OCI-LY1 (cell line): ENCODE data around the gene SLC22A4.

ENCODE experiments used
- EZH2 ChIP-seq: fragments of 200-600 bp; sonication (generic), shearing (Covaris generic); IDR thresholded peaks from 2 replicates; pipeline ENCODE4 v1.8.0; 2017; ENCODE audit warnings: borderline replicate concordance, mixed run types, mild to moderate bottlenecking, antibody characterized with exemption, low read length, moderate library complexity, mixed read lengths
- TF ChIP-seq, protein P1 (sequence below): fragments of 200-600 bp; sonication (generic), shearing (Covaris generic); IDR thresholded peaks from 2 replicates; pipeline ENCODE4 v1.5.1; 2017; ENCODE audit warnings: mild to moderate bottlenecking, antibody characterized with exemption, low read length, moderate library complexity, mixed read lengths

DNA sequence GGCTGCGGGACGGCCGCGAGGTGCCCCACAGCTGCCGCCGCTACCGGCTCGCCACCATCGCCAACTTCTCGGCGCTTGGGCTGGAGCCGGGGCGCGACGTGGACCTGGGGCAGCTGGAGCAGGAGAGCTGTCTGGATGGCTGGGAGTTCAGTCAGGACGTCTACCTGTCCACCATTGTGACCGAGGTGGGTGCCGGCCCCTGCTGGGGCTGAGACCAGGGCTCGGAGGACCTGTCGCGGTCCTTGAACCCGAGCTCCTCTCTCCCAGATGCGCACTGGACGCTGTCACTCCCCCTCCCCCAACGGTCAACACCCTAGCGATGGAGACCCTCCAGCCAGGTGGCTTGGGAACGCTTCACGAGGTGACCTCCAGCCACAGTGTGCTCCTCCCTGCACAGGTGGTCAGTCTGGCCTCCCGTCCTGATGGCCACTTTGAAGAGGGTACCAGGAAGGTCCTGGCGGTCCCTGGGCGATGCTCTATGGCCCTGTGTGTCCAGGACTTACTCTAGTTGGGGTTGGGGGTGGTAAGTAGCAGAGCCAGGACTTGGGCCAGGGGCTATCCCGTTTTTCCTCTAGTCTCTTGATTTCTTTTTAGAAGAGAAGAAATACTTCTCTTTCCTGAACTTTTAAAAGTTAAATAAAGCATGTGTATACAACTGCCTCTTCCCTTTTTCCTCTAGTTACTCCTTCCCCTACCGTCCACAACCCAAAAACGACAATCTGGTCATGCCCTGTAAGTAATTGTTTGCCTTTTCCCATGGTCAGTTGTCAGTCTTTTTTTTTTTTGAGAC is 76.2 kb downstream of the SLC22A4 start:
- TF ChIP-seq, protein P1, sequence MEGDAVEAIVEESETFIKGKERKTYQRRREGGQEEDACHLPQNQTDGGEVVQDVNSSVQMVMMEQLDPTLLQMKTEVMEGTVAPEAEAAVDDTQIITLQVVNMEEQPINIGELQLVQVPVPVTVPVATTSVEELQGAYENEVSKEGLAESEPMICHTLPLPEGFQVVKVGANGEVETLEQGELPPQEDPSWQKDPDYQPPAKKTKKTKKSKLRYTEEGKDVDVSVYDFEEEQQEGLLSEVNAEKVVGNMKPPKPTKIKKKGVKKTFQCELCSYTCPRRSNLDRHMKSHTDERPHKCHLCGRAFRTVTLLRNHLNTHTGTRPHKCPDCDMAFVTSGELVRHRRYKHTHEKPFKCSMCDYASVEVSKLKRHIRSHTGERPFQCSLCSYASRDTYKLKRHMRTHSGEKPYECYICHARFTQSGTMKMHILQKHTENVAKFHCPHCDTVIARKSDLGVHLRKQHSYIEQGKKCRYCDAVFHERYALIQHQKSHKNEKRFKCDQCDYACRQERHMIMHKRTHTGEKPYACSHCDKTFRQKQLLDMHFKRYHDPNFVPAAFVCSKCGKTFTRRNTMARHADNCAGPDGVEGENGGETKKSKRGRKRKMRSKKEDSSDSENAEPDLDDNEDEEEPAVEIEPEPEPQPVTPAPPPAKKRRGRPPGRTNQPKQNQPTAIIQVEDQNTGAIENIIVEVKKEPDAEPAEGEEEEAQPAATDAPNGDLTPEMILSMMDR: no peak
- no peak for TF ChIP-seq EZH2
